Activated CD4-positive, alpha-beta T cell treated with anti-CD3 and anti-CD28 coated beads for 1 hour (primary cell): ENCODE data around the gene ATP1B1.

Source experiments
- DNase-seq: peaks from one replicate; pipeline ENCODE4 v3.0.0-alpha.2; 2020

The ATP1B1 gene

GRCh38 chr1:169106095-169106920, at the start of gene ATP1B1:
ATP1B1 (plus strand) TSS chr1:169106690; CDS start chr1:169106830, 140 bp downstream.
- peak; percentile 70 for DNase-seq

GRCh38 chr1:169059421-169059820, 47.1 kb upstream of the ATP1B1 start:
- DNase-seq = no peak

GRCh38 chr1:169060043-169060722, 46.3 kb upstream of the ATP1B1 start:
- no peak for DNase-seq

- DNase-seq = no peak
Measured at GRCh38 chr1:169060919-169061639, 45.4 kb upstream of the ATP1B1 start.

GRCh38 chr1:169062152-169062551, 44.3 kb upstream of the ATP1B1 start:
- no peak for DNase-seq

GRCh38 chr1:169064103-169064502, 42.4 kb upstream of the ATP1B1 start:
- DNase-seq = no peak

- no peak for DNase-seq
Measured at GRCh38 chr1:169070547-169070946, 35.9 kb upstream of the ATP1B1 start.

- no peak for DNase-seq
Measured at GRCh38 chr1:169070958-169071357, 35.5 kb upstream of the ATP1B1 start.

- no peak for DNase-seq
Measured at GRCh38 chr1:169072945-169073725, 33.4 kb upstream of the ATP1B1 start.

GRCh38 chr1:169078163-169078883, 28.2 kb upstream of the ATP1B1 start:
- DNase-seq = no peak

GRCh38 chr1:169081503-169082123, 24.9 kb upstream of the ATP1B1 start:
- DNase-seq = no peak

GRCh38 chr1:169085911-169086310, 20.6 kb upstream of the ATP1B1 start:
- no peak for DNase-seq

GRCh38 chr1:169086603-169087455, 19.7 kb upstream of the ATP1B1 start:
- no peak for DNase-seq

- no peak for DNase-seq
Measured at GRCh38 chr1:169087876-169088275, 18.6 kb upstream of the ATP1B1 start.

GRCh38 chr1:169089776-169090175, 16.7 kb upstream of the ATP1B1 start:
- no peak for DNase-seq

- DNase-seq = no peak
Measured at GRCh38 chr1:169090308-169090899, 16.1 kb upstream of the ATP1B1 start.

GRCh38 chr1:169090900-169091311, 15.6 kb upstream of the ATP1B1 start:
- no peak for DNase-seq

GRCh38 chr1:169091480-169091941, 15.0 kb upstream of the ATP1B1 start:
- DNase-seq = no peak

GRCh38 chr1:169092399-169092798, 14.1 kb upstream of the ATP1B1 start:
- no peak for DNase-seq
